H9 (cell line): ENCODE results near the gene ADAMTSL2. TPM values are rescaled to one million over a fixed set of nuclear protein-coding genes. Genes with fewer than 3 reads are reported as not detected.
A peak's percentile ranks its signal among the peaks of the same experiment; 100 is the strongest.

ENCODE experiments used
- DNase-seq: peaks from one replicate; pipeline ENCODE4 v3.0.0-alpha.2; 2017
- H2AFZ ChIP-seq: one replicate; pipeline ENCODE4 v1.6.1; 2013; ENCODE audit warnings: mild to moderate bottlenecking, low read length, control low read depth, moderate library complexity
- H2AK5ac ChIP-seq: 2 replicates; pipeline ENCODE4 v1.6.1; 2013; ENCODE audit warnings: low read length, control low read depth, mixed read lengths; ENCODE audit not compliant: insufficient read length
- H2BK120ac ChIP-seq: one replicate; pipeline ENCODE4 v1.6.1; 2013; ENCODE audit warnings: low read depth, mild to moderate bottlenecking, low read length, control low read depth, inconsistent platforms; ENCODE audit not compliant: poor library complexity, severe bottlenecking
- H2BK12ac ChIP-seq: 2 replicates; pipeline ENCODE4 v1.6.1; 2013; ENCODE audit warnings: low read length, control low read depth, mixed read lengths, low read depth; ENCODE audit not compliant: insufficient read length
- H2BK15ac ChIP-seq: 2 replicates; pipeline ENCODE4 v1.6.1; 2013; ENCODE audit warnings: low read depth, low read length, control low read depth
- H2BK20ac ChIP-seq: one replicate; pipeline ENCODE4 v1.6.1; 2013; ENCODE audit warnings: low read depth, mild to moderate bottlenecking, low read length, control low read depth, inconsistent platforms; ENCODE audit not compliant: poor library complexity, severe bottlenecking
- H2BK5ac ChIP-seq: 2 replicates; pipeline ENCODE4 v1.6.1; 2013; ENCODE audit warnings: low read length, control low read depth, mixed read lengths; ENCODE audit not compliant: insufficient read length
- H3K14ac ChIP-seq: 2 replicates; pipeline ENCODE4 v1.6.1; 2013; ENCODE audit warnings: low read length, control low read depth; ENCODE audit not compliant: insufficient read depth
- H3K18ac ChIP-seq: 2 replicates; pipeline ENCODE4 v1.6.1; 2013; ENCODE audit warnings: low read depth, mild to moderate bottlenecking, mixed read lengths, low read length, control low read depth; ENCODE audit not compliant: insufficient read length
- H3K23ac ChIP-seq: 2 replicates; pipeline ENCODE4 v1.6.1; 2013; ENCODE audit warnings: low read length, control low read depth, mixed read lengths, low read depth; ENCODE audit not compliant: insufficient read length
- H3K23me2 ChIP-seq: 2 replicates; pipeline ENCODE4 v1.6.1; 2013; ENCODE audit warnings: low read depth, mild to moderate bottlenecking, mixed read lengths, low read length, control low read depth; ENCODE audit not compliant: insufficient read length, poor library complexity, severe bottlenecking
- H3K27ac ChIP-seq: 2 replicates; pipeline ENCODE4 v1.5.1; 2013; ENCODE audit warnings: low read length, control low read depth, mixed read lengths, low read depth; ENCODE audit not compliant: insufficient read length
- H3K27me3 ChIP-seq: 2 replicates; pipeline ENCODE4 v1.6.1; 2013; ENCODE audit warnings: low read length, control low read depth, inconsistent platforms; ENCODE audit not compliant: insufficient read depth
- H3K4ac ChIP-seq: 2 replicates; pipeline ENCODE4 v1.6.1; 2013; ENCODE audit warnings: low read depth, mild to moderate bottlenecking, control low read depth, inconsistent platforms, low read length, moderate library complexity
- H3K4me1 ChIP-seq: 2 replicates; pipeline ENCODE4 v1.6.1; 2013; ENCODE audit warnings: low read length, control low read depth, inconsistent platforms; ENCODE audit not compliant: insufficient read depth
- H3K4me2 ChIP-seq: 2 replicates; pipeline ENCODE4 v1.6.1; 2013; ENCODE audit warnings: low read length, control low read depth, mixed read lengths; ENCODE audit not compliant: insufficient read length, insufficient read depth
- H3K56ac ChIP-seq: 2 replicates; pipeline ENCODE4 v1.6.1; 2013; ENCODE audit warnings: low read depth, mild to moderate bottlenecking, mixed read lengths, low read length, control low read depth; ENCODE audit not compliant: insufficient read length
- H3K79me1 ChIP-seq: 2 replicates; pipeline ENCODE4 v1.6.1; 2013; ENCODE audit warnings: low read depth, mild to moderate bottlenecking, moderate library complexity, low read length, control low read depth, inconsistent platforms; ENCODE audit not compliant: insufficient read depth, poor library complexity, severe bottlenecking
- H3K79me2 ChIP-seq: 2 replicates; pipeline ENCODE4 v1.6.1; 2013; ENCODE audit warnings: low read length, control low read depth, inconsistent platforms; ENCODE audit not compliant: insufficient read depth
- H3K9ac ChIP-seq: 2 replicates; pipeline ENCODE4 v1.6.1; 2013; ENCODE audit warnings: low read length, control low read depth, mixed read lengths; ENCODE audit not compliant: insufficient read length; ENCODE audit errors: extremely low read depth
- H3K9me3 ChIP-seq: one replicate; pipeline ENCODE4 v1.6.1; 2013; ENCODE audit warnings: low read depth, low read length, inconsistent platforms; ENCODE audit not compliant: control insufficient read depth
- H3T11ph ChIP-seq: one replicate; pipeline ENCODE4 v1.6.1; 2013; ENCODE audit warnings: mild to moderate bottlenecking, low read length, control low read depth, inconsistent platforms
- H4K20me1 ChIP-seq: one replicate; pipeline ENCODE4 v1.6.1; 2013; ENCODE audit not compliant: control insufficient read depth, insufficient read length, insufficient read depth
- H4K5ac ChIP-seq: 2 replicates; pipeline ENCODE4 v1.6.1; 2013; ENCODE audit warnings: low read depth, mild to moderate bottlenecking, mixed read lengths, low read length, control low read depth; ENCODE audit not compliant: insufficient read length
- H4K8ac ChIP-seq: replicated peaks from 2 replicates; pipeline ENCODE4 v1.6.1; 2013; ENCODE audit warnings: low read length, control low read depth, mixed read lengths, low read depth; ENCODE audit not compliant: insufficient read length
- H4K91ac ChIP-seq: 2 replicates; pipeline ENCODE4 v1.6.1; 2013; ENCODE audit warnings: low read depth, mild to moderate bottlenecking, moderate library complexity, mixed read lengths, low read length, control low read depth; ENCODE audit not compliant: insufficient read length
- H3K27ac Mint-ChIP-seq, 3 experiments: 2 replicates in 2 of 3; 3 replicates in 1 of 3; pipeline ENCODE4 v1.8.0; 2020 to 2021; ENCODE audit warnings: mixed read lengths in 3 of 3, mild to moderate bottlenecking in 1 of 3, moderate library complexity in 1 of 3
- H3K27me3 Mint-ChIP-seq: 2 replicates; pipeline ENCODE4 v1.8.0; 2021; ENCODE audit warnings: low read depth, mild to moderate bottlenecking, moderate library complexity, mixed read lengths
- H3K36me3 Mint-ChIP-seq, 3 experiments: 2 replicates in 2 of 3; 3 replicates in 1 of 3; pipeline ENCODE4 v1.8.0; 2020 to 2021; ENCODE audit warnings: low read depth in 3 of 3, mixed read lengths in 3 of 3; ENCODE audit not compliant: insufficient read depth in 1 of 3
- H3K4me1 Mint-ChIP-seq, 2 experiments: 2 replicates each; pipeline ENCODE4 v1.8.0; 2020; ENCODE audit warnings: mixed read lengths in 2 of 2
- H3K4me3 Mint-ChIP-seq, 2 experiments: 2 replicates in 1 of 2; 3 replicates in 1 of 2; pipeline ENCODE4 v1.8.0; 2020 to 2021; ENCODE audit warnings: mild to moderate bottlenecking in 2 of 2, mixed read lengths in 2 of 2, moderate library complexity in 1 of 2
- H3K9me3 Mint-ChIP-seq, 2 experiments: 2 replicates in 1 of 2; 3 replicates in 1 of 2; pipeline ENCODE4 v1.8.0; 2020; ENCODE audit warnings: mild to moderate bottlenecking in 2 of 2, mixed read lengths in 2 of 2, moderate library complexity in 1 of 2
- CTCF ChIP-seq: fragments of 200-600 bp; sonication (generic); conservative IDR thresholded peaks from 3 replicates; pipeline ENCODE4 v1.8.0; 2021; ENCODE audit warnings: antibody characterized with exemption, mild to moderate bottlenecking
- WGBS: extraction: QIAGEN DNeasy Blood & Tissue Kit; methylation state at CpG from one replicate; pipeline ENCODE4 v1.1.7; 2013; ENCODE audit warnings: missing lambda C conversion rate, low lambda C conversion rate, mixed read lengths; ENCODE audit not compliant: insufficient read length; ENCODE audit errors: extremely low coverage; 5-methylcytosine and 5-hydroxymethylcytosine counted together
- total RNA-seq: library from RNA; stranded (reverse); gene quantifications from 2 replicates; pipeline ENCODE4 v1.2.1, GENCODE V29; 2021

ADAMTSL2 gene
- total RNA-seq, 1 experiment from 2014 or later = 0.61 TPM

DNA sequence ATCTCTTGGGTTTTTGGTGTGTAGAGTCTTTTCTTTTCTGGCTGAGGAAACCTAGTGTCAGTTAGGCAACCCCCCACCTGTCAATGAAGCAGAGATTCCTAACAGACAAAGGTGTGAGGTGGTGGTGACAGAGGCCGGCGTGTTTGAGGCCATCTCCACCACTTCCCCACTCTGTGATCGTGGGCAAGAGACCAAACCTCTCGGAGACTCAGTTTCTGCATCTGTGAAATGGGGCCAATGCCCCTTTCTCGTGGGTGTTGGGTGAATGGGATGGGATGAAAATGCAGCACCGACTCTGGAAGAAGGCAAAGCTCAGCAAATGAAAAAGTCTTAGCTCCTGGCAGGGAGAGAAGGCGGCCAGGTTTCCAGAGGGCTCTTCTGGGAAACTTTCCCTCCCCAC, 73.9 kb downstream of the ADAMTSL2 start:
- Histone ChIP-seq H2BK5ac (no peak overlapping the region), H4K8ac (no peak overlapping the region), H2BK120ac (no peak overlapping the region), H3K56ac (no peak overlapping the region), H3K27ac (no peak overlapping the region), H4K91ac (no peak overlapping the region), H3K23ac (no peak overlapping the region), H2BK20ac (no peak overlapping the region), H3K79me2 (no peaks in the 10 kb centered on the region), H3K23me2 (peaks cover 3% of the 10 kb centered on the region), H3K14ac (no peak overlapping the region), H4K5ac (no peak overlapping the region), H3K9me3 (no peaks in the 10 kb centered on the region), H3K27me3 (peaks cover 8% of the 10 kb centered on the region; the same call in 1 of the 2 replicates), H2BK12ac (no peak overlapping the region), H3K79me1 (no peaks in the 10 kb centered on the region), H4K20me1 (no peaks in the 10 kb centered on the region), H2AK5ac (no peak overlapping the region), H3K9ac (no peak overlapping the region), H3K4me2 (peak overlapping the region; percentile 43), H3K4ac (no peak overlapping the region), H2BK15ac (no peak overlapping the region; the same call in 1 of the 2 replicates), H2AFZ (no peak overlapping the region), H3K4me1 (no peaks in the 10 kb centered on the region), H3K18ac (no peak overlapping the region), H3T11ph (no peak overlapping the region)
- Mint-ChIP-seq H3K9me3 (no peaks in the 10 kb centered on the region; a peak in 1 of 5 replicates), H3K4me3 (peak overlapping the region; percentile 12 to 70; a peak in 4 of 5 replicates), H3K27me3 (peaks cover 73% of the 10 kb centered on the region), H3K27ac (no peak overlapping the region), H3K36me3 (no peaks in the 10 kb centered on the region), H3K4me1 (peaks cover 9 to 32% of the 10 kb centered on the region in 2 experiments)
- TF ChIP-seq CTCF = no peak
- no peak for DNase-seq
- WGBS = no CpG with 5 or more reads among the region's 7 CpGs
